Rectal smooth muscle tissue (tissue), 1 donor: ENCODE measurements around the gene IFFO2.

Experiments used
- H3K27ac ChIP-seq: one replicate; pipeline ENCODE4 v1.7.0; 2013; ENCODE audit warnings: low read depth, low read length, inconsistent platforms
- H3K27me3 ChIP-seq: one replicate; pipeline ENCODE4 v1.7.0; 2013; ENCODE audit warnings: low read length; ENCODE audit not compliant: control insufficient read depth, insufficient read depth
- H3K36me3 ChIP-seq: one replicate; pipeline ENCODE4 v1.7.0; 2013; ENCODE audit warnings: low read length; ENCODE audit not compliant: control insufficient read depth, insufficient read depth
- H3K4me1 ChIP-seq: one replicate; pipeline ENCODE4 v1.7.0; 2013; ENCODE audit warnings: low read length; ENCODE audit not compliant: control insufficient read depth, insufficient read depth
- H3K4me3 ChIP-seq: one replicate; pipeline ENCODE4 v1.7.0; 2013; ENCODE audit warnings: low read length
- H3K9ac ChIP-seq: one replicate; pipeline ENCODE4 v1.7.0; 2013; ENCODE audit warnings: low read length

Gene IFFO2

DNA sequence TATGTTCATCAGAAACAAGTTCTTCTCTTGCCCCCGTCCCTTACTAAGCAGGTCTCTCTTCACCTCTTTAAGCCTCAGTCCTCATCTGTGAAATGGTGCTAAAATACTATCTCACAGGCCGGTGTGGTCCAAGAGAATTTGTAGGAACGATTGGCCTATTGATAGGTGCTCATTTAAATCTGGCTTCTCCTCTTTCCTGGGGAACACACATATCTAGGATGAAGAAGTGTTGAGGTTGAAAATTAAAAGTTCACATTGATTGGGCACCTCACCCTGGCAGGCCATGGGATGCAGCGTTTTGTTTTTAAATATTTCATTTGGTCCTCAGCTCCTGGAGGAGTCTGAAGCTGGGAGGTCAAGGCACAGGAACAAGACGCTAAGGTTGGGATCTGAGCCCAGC, 88.1 kb downstream of the IFFO2 start:
- Histone ChIP-seq H3K27ac (no peak overlapping the region), H3K36me3 (no peaks in the 10 kb centered on the region), H3K4me3 (no peak overlapping the region), H3K4me1 (no peaks in the 10 kb centered on the region), H3K9ac (no peak overlapping the region), H3K27me3 (no peaks in the 10 kb centered on the region)

DNA sequence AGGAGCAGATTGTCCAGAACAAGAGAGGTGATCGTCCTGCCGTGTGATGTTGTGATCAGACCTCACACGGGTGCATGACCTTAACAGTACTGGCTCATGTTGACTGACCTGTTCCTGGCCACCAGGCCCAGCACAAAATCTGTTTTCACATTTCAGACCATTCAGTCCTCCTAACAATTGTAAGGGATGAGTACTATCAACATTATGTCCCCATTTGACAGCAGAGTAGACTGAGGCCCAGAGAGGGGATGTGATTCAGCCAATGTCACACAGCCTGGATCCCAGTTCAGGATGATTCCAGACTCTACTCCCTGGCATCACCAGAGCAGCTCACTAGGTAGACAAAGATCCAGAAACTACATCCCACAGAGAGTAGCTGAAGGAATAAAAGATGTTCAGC, 89.6 kb downstream of the IFFO2 start:
- H3K27ac ChIP-seq = no peak overlapping the region
- H3K4me3 ChIP-seq = no peak overlapping the region
- H3K27me3 ChIP-seq = no peaks in the 10 kb centered on the region
- no peak overlapping the region for H3K9ac ChIP-seq
- H3K4me1 ChIP-seq = no peaks in the 10 kb centered on the region
- H3K36me3 ChIP-seq = no peaks in the 10 kb centered on the region

DNA sequence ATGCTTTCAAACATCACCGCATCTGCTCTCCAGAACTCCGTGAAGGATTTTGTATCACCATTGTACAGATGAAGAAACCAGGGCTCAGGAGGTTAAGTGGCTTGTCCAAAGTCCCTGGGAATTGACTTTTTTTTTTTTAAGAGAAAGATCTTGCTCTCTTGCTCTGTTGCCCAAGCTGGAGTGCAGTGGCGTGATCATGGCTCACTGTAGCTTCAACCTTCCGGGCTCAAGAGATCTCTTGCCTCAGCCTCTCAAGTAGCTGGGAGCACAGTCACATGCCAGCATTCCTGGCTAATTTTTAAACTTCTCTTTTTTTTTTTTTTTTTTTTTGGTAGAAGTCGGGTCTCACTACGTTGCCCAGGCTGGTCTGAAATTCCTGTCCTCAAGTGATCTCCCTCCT, 90.2 kb downstream of the IFFO2 start:
- H3K27me3 ChIP-seq = no peaks in the 10 kb centered on the region
- H3K27ac ChIP-seq = no peak overlapping the region
- no peaks in the 10 kb centered on the region for H3K4me1 ChIP-seq
- H3K4me3 ChIP-seq = no peak overlapping the region
- H3K36me3 ChIP-seq = no peaks in the 10 kb centered on the region
- no peak overlapping the region for H3K9ac ChIP-seq

DNA sequence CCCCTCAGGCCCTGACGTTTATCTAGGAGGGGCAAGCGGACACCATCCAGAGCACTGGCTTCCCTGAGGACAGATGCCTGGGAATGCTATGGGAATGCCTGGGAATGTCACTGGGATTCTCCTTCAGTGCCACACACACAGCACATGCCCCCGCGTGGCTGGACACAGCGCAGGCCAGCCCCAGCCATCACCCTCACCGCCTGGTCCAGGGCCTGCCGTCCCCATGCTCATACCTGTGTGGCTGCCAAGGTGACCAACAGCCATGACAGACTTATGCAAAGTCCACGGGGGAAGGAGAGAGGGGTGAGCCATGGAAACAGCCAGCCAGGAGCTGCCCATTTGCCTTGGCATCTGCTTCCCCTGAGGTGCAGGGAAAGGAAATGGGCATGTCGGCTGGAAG, 91.3 kb downstream of the IFFO2 start:
- H3K4me1 ChIP-seq = no peaks in the 10 kb centered on the region
- H3K27me3 ChIP-seq = no peaks in the 10 kb centered on the region
- H3K27ac ChIP-seq = no peak overlapping the region
- no peaks in the 10 kb centered on the region for H3K36me3 ChIP-seq
- no peak overlapping the region for H3K4me3 ChIP-seq
- no peak overlapping the region for H3K9ac ChIP-seq

DNA sequence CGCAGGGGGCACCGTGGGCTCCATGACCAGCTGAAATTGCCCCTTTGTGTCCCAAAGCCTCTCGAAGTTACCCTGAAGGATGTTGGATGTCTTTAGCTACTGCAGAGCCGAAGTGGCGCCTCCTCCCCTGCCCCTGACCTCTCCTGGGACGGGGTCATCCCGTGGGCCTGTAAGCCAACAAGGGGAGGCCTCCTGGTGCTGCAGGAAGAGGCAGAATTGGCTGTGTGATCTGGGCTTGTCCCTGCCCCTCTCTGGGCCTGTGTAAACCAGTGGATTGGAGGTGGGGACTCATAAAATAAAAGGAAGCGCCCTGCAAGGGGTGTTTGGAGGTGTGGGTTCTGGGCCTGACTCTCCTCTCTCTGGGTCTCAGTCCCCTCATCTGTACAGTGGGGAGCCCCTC, 94.9 kb downstream of the IFFO2 start:
- Histone ChIP-seq H3K27me3 (no peaks in the 10 kb centered on the region), H3K9ac (no peak overlapping the region), H3K4me1 (no peaks in the 10 kb centered on the region), H3K36me3 (no peaks in the 10 kb centered on the region), H3K27ac (no peak overlapping the region), H3K4me3 (no peak overlapping the region)

DNA sequence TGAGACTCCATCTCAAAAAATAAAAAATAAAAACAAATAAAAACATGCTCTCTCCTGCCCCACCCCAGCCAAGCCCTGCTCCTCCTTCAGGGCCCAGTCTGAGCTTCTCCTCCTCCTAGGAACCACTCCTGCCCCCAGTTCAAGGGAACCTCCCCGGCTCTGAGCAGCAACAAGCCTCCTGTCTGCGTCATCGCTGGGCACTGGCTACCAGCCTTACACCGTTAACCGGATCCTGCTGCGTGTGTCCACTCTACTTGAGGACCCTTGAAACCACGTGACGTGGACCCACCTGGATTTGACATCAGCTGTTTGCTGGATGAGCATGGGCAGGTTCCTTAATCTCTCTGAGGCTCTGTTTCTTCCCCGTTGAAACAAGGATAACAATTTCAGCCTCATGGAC, 95.4 kb downstream of the IFFO2 start:
- Histone ChIP-seq H3K9ac (no peak overlapping the region), H3K27ac (no peak overlapping the region), H3K27me3 (no peaks in the 10 kb centered on the region), H3K4me3 (no peak overlapping the region), H3K36me3 (no peaks in the 10 kb centered on the region), H3K4me1 (no peaks in the 10 kb centered on the region)

- Histone ChIP-seq H3K36me3 (no peaks in the 10 kb centered on the region), H3K4me3 (no peak within 1 kb of the TSS), H3K27me3 (no peaks in the 10 kb centered on the region), H3K27ac (no peak within 1 kb of the TSS), H3K4me1 (no peaks in the 10 kb centered on the region), H3K9ac (no peak within 1 kb of the TSS)
Measured at GRCh38 chr1:18859560-18859959, 96.9 kb downstream of the IFFO2 start, which contains the start of gene TAS1R2. Gene TAS1R2, minus strand, starts transcription at chr1:18859660. Its CDS starts 0 bp downstream, at chr1:18859660.

- Histone ChIP-seq H3K4me3 (no peak overlapping the region), H3K9ac (no peak overlapping the region)
Measured at GRCh38 chr1:18858070-18858688, 98.3 kb downstream of the IFFO2 start.

GRCh38 chr1:18856435-18856834, 100.0 kb downstream of the IFFO2 start:
- H3K9ac ChIP-seq = no peak overlapping the region
- H3K27ac ChIP-seq = no peak overlapping the region
- H3K4me1 ChIP-seq = no peaks in the 10 kb centered on the region
- H3K36me3 ChIP-seq = no peaks in the 10 kb centered on the region
- H3K27me3 ChIP-seq = peaks cover 1% of the 10 kb centered on the region
- H3K4me3 ChIP-seq = no peak overlapping the region

More at GRCh38 chr1:18858070-18858688, 98.3 kb downstream of the IFFO2 start:
- H3K27me3 ChIP-seq = no peaks in the 10 kb centered on the region
- no peaks in the 10 kb centered on the region for H3K4me1 ChIP-seq
- no peaks in the 10 kb centered on the region for H3K36me3 ChIP-seq
- H3K27ac ChIP-seq = no peak overlapping the region

GRCh38 chr1:18855573-18855972, 100.9 kb downstream of the IFFO2 start:
- Histone ChIP-seq H3K36me3 (no peaks in the 10 kb centered on the region), H3K9ac (no peak overlapping the region), H3K4me1 (no peaks in the 10 kb centered on the region), H3K4me3 (no peak overlapping the region), H3K27ac (no peak overlapping the region), H3K27me3 (peaks cover 1% of the 10 kb centered on the region)

DNA sequence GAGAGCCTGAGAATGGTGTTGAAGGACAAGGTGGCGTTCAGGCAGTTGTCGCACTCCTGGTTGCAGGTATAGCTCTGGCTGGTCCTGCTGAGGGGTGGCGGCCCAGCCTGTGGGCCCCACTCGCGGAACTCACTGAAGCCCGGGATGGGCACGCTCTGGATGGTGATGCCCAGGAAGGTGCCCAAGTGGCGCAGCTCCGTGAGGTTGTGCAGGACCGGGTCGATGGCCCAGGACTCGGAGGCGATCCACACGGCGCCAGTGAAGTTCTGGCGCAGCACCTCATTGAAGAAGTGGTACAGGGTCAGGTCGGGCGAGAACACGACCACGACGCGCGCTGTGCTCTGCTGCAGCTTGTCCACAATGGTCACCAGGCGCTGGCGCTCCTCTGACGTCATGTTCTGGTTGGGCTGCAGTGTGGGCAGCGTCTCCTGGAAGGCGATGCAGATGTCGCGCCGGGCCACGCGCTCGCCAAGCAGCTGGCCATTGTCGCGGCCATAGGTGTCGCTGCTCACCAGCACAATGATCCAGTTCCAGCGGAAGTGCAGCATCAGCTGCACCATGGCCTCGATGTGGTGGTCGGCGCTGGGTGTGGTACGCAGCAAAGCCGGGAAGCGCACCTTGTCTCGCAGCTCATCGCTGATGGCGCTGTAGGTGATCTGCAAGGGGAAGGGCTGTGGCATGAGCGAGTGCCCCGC, 102.0 kb downstream of the IFFO2 start:
- Histone ChIP-seq H3K27ac (no peak overlapping the region), H3K36me3 (no peaks in the 10 kb centered on the region), H3K27me3 (peaks cover 1% of the 10 kb centered on the region), H3K9ac (no peak overlapping the region), H3K4me1 (no peaks in the 10 kb centered on the region), H3K4me3 (no peak overlapping the region)
